ENCODE data around the gene RCBTB1.

GRCh38 chr13:49602005-49602404, 16.6 kb upstream of the RCBTB1 start:
- no peak for TF ChIP-seq CTCF (conservative IDR thresholded peaks at IDR 0.05; ENCODE audit: low read depth, low read length)
- TF ChIP-seq EZH2phosphoT487 (IDR thresholded peaks at IDR 0.05; ENCODE audit: borderline replicate concordance, low read length): no peak
- no peak for TF ChIP-seq EZH2 (IDR thresholded peaks at IDR 0.05; ENCODE audit: low read length, unreplicated experiment)
